ENCODE results near the gene CDH23.

Gene CDH23

GRCh38 chr10:71638822-71639719 is 242.4 kb downstream of the CDH23 start:
- DNase-seq (ENCODE audit: low read depth), result no peak

DNA sequence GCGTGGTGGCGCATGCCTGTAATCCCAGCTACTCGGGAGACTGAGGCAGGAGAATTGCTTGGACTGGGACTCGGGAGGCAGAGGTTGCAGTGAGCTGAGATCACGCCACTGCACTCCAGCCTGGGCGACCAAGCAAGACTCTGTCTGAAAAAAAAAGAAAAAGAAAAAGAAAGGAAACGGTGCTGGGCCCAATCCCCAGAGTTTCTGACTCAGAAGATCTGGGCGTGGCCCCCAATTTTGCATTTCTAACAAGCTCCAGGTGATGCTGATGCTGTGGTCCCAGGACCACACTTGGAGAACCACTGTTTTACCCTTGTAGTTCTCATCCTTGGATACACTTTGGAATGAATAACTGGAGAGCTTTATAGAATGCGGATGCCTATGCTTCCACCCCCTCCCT is 243.9 kb downstream of the CDH23 start:
- no peak for DNase-seq (ENCODE audit: low read depth)

- DNase-seq (ENCODE audit: low read depth), result no peak
Observed at GRCh38 chr10:71641449-71641848, 244.7 kb downstream of the CDH23 start.

- no peak for DNase-seq (ENCODE audit: low read depth)
Observed at GRCh38 chr10:71641986-71642385, 245.3 kb downstream of the CDH23 start.

GRCh38 chr10:71643904-71644303 is 247.2 kb downstream of the CDH23 start:
- no peak for DNase-seq (ENCODE audit: low read depth)

DNA sequence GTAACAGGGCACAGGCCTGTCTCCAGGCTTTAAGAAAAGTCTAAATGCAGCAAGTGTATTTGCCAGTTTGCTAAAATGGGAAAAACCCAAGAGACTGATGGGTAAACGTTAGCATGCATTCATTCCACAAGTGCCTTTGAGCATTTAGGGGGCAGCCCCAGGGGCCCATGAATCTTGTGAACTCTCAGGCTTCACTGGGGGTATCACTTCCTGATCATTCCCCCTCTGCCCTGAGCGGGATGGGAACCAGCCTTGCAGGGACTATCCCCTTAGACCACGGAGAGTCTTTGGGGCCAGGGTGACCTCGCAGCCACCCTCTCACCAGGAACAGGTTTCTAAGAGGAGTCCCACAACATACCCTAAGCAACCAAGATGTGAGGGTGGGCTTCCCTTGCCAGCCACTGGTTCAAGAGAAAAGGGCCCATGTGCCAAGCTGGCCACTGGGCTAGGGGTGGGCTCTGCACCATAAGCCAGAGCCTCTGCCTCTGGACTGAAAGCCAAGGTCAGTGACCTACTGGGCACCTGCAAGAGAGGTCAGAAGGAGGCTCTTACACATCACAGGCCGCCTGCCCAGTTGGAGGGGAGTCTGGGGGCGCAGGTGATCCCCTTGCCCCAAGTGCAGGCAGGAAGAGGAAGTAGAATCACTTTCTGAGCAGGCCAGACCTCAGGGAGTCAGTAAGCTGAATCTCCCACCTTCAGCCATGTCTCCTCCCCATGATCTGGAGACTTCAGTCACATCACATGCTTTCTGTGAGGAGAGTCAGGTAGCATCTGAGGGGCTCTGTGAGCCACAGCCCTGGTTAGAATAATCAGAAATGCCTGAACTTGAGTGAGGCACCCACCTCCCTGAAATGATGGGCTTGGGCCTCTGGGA is 247.8 kb downstream of the CDH23 start:
- no peak for DNase-seq (ENCODE audit: low read depth)

DNA sequence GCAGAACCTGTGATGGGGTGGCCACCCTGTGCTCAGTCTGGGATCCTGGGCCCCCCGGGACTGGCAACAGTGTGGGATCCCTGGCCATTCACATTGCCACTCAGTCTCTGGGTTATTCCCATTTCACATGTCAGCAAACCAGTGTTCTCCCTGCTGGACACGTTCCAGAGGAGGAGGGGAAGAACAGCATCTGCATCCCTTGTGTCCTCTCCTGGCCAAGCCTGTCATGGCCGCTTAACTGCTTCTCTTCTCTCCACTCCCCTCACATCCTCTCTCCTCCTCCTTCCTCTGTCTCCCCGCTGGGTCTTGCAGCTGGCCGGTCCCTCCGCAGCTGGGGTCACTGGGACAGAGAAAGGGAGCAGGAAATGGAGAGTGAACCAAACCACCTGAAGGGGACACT is 248.5 kb downstream of the CDH23 start:
- no peak for DNase-seq (ENCODE audit: low read depth)

- DNase-seq (ENCODE audit: low read depth), result no peak
Observed at GRCh38 chr10:71646037-71646436, 249.3 kb downstream of the CDH23 start.

DNA sequence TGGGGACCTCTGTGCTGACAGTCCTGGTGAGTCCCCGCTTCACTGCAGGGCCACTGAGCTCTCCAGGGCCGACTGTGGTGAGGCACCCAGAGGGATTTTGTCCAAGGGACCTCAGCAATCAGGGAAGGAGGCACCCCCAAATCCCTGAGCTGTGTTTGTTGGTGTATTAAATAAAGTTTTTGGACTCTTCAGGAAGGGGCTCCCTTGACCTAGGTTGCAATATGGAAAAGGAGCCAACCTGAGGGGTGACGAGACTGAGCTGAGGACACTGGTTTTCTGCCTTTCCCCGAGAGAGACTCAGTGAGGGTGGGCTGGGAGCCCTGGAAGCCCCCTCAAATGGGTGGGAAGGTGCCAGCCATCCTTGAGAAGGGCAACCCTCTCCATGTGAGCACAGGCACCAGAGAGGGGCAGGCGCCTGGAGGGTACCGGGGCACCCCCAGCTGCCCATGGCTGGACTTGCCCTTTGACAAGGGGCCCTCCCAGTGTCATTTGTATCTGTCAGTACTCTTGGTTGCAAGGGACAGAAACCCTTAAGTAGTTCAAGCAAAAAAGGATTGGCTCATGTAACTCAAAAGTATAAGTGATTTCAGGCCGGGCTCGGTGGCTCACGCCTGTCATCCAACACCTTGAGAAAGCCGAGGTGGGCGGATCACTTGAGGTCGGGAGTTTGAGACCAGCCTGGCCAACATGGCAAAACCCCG is 250.0 kb downstream of the CDH23 start:
- DNase-seq (ENCODE audit: low read depth), result no peak

DNA sequence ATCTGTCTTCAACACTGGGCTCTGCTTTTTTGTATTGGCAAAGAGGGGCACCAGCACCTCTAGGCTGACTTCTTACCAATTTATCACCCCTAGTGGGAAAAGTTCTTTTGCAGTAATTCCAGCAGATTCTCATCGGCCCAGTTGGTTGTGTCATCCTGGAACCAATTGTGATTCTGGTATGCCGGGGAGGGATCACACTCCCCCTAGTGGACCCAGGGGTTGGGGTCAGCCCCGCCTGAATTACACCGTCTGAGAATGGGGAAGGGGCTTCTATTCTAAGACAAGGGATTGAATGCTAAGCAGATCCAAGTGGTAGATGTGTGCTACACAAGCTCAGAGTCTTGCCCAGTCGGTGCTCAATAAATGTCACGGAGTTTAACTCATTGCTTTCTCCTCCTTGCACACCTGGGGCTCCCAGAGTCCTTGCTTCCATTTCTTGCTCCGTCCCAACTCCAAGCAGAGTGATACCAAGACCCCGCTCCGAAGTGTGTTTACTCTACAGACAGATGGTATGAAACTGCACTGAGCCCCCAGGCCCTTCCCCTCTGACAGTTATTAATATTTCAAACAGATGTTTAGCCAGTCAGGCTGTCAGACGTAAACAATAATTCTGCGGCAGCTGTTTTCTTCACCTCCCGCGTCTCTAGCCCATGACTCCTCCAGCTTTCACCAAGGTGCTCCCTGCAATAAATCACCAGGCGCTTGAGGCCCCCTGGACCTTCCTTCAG is 251.0 kb downstream of the CDH23 start:
- no peak for DNase-seq (ENCODE audit: low read depth)

DNA sequence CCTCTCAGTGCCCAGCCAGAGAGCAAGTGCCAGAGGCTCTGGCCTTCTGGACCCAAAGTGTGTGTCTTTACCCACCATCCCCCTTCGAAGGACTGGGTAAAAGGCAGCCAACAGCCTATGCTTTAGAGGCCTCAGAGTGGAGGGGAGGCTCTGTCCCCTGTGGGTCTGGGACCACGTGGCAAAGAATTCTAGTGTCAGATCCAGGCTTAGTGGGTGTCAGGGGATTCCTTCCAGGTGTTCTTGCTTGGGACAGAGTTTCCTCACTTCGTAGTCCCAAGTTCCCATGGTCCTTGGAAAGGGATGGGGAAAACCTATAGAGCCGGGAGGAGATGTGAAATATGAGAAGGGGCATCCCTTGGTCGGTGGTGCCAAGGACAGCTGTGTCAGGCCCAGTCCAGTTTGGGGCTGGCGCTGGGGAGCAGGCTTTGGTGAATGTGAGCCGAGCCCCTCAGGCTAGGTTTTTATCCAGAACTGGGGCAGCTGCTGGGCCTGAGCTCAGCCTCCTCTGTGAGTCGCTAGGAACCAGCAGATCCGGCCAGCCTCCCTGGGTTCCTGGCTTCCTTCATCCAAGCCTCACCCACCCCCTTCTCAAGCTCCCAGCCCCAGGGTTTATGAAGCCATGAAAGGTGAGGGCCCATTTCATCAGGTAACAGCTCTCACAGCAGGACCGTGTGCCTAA is 251.7 kb downstream of the CDH23 start:
- DNase-seq (ENCODE audit: low read depth), result no peak

- DNase-seq (ENCODE audit: low read depth), result no peak
Observed at GRCh38 chr10:71648933-71649320, 252.2 kb downstream of the CDH23 start.

DNA sequence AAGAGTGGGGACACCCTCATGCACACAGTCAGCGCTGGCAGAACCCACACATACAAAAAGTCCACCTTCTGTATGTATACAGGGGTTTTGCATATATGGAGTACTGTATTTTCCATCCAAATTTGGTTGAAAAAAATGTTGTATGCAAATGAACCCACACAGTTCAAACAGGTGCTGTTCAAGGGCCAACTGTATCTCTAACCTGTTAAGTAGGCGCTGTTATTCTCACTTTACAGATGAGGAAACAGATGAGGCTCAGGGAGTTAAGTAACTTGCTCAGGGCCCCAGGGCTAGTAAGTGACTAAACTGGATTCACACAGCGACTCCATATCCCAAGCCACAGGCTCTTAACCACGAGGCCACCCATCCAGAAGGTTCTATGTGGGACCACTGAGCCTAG is 252.9 kb downstream of the CDH23 start:
- DNase-seq (ENCODE audit: low read depth), result no peak

GRCh38 chr10:71650397-71650796 is 253.7 kb downstream of the CDH23 start:
- DNase-seq (ENCODE audit: low read depth), result no peak

DNA sequence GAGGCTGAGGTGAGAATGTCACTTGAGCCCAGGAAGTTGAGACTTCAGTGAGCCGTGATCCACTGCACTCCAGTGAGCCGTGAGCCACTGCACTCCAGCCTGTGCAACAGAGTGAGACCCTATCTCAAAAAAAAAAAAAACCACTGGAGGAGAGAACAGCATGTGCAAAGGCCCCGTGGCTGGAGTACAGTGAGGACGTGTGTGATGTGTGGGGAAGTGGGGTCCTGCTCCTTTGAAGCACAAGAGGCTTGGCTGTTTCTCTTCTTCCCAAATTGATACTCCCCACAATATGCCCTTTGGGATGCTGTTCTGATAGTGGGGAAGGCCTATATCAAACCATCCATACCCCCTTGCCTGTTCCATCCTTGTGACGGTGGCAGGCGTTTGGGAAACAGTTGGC is 254.7 kb downstream of the CDH23 start:
- no peak for DNase-seq (ENCODE audit: low read depth)

GRCh38 chr10:71651928-71652327 is 255.2 kb downstream of the CDH23 start:
- no peak for DNase-seq (ENCODE audit: low read depth)

GRCh38 chr10:71653044-71653443 is 256.3 kb downstream of the CDH23 start:
- DNase-seq (ENCODE audit: low read depth), result no peak

DNA sequence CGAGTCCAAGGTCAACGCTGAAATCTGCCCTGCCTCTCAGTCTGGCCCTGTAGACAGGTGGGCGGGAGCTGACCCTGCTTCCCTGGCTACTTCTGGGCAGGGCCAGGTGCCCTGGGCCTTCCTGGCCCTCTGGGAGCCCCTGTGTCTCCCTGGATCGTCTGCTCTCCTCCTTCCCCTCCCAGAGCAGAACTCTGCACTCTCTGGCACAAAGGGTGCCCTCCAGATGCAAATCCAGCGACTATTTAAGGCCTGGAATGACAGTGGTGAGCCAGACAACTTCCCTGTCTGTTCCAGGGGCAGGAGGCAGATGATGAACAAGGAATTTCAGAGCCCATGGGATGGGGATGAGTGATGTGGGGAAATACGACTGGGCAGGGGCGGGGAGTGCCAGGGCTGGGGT is 259.5 kb downstream of the CDH23 start:
- no peak for DNase-seq (ENCODE audit: low read depth)

GRCh38 chr10:71657604-71658466 is 261.1 kb downstream of the CDH23 start:
- DNase-seq (ENCODE audit: low read depth), result no peak

DNA sequence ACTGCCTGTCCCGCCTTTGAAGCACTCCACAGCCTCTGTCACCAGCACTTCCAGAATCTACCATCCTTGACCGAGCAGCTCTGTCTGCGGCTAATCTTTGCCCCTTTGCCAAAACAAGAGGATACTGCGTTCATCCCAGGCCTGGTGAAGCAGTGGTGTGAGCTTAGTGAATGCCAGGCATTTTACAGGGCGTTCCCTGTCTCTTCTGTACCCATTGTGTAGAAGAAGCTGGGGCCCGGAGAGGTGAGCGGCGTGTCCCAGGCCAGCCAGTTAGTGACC is 261.7 kb downstream of the CDH23 start:
- no peak for DNase-seq (ENCODE audit: low read depth)

Measured in stimulated activated CD4-positive, alpha-beta T cell treated with anti-CD3 and anti-CD28 coated beads, Interleukin-2, amount 100 ng/mL, for 4 hours (primary cell).